KMS-11 (cell line): ENCODE data around the gene SELENOH.

Experiments used
- H2AFZ ChIP-seq: fragments of 200-600 bp; sonication (generic); 2 replicates; pipeline ENCODE4 v1.6.1; 2016; ENCODE audit warnings: antibody characterized with exemption, mixed run types, low read depth
- H3K27ac ChIP-seq: fragments of 200-600 bp; sonication (generic); 2 replicates; pipeline ENCODE4 v1.6.1; 2016; ENCODE audit warnings: mild to moderate bottlenecking, mixed run types
- H3K27me3 ChIP-seq: fragments of 200-600 bp; sonication (generic); 2 replicates; pipeline ENCODE4 v1.6.1; 2017; ENCODE audit warnings: mild to moderate bottlenecking, low read depth, mixed run types, moderate library complexity; ENCODE audit not compliant: insufficient read depth
- H3K36me3 ChIP-seq: fragments of 200-600 bp; sonication (generic); 2 replicates; pipeline ENCODE4 v1.6.1; 2017; ENCODE audit warnings: mild to moderate bottlenecking, mixed run types; ENCODE audit not compliant: insufficient read depth
- H3K4me1 ChIP-seq: fragments of 200-600 bp; sonication (generic); 2 replicates; pipeline ENCODE4 v1.6.1; 2016; ENCODE audit warnings: mild to moderate bottlenecking, low read depth, mixed run types; ENCODE audit not compliant: poor library complexity, severe bottlenecking
- H3K4me2 ChIP-seq: fragments of 200-600 bp; sonication (generic); 2 replicates; pipeline ENCODE4 v1.7.0; 2016; ENCODE audit warnings: mild to moderate bottlenecking, mixed run types
- H3K4me3 ChIP-seq: fragments of 200-600 bp; sonication (generic); IDR thresholded peaks from 2 replicates; pipeline ENCODE4 v1.6.1; 2017; ENCODE audit warnings: low read depth, low read length, mixed read lengths; ENCODE audit not compliant: insufficient read depth
- H3K79me2 ChIP-seq: fragments of 200-600 bp; sonication (generic); 2 replicates; pipeline ENCODE4 v1.6.1; 2016; ENCODE audit warnings: low read depth, mixed run types; ENCODE audit not compliant: insufficient read depth
- H3K9ac ChIP-seq: fragments of 200-600 bp; sonication (generic); 2 replicates; pipeline ENCODE4 v1.6.1; 2016; ENCODE audit warnings: mild to moderate bottlenecking, mixed run types
- H4K20me1 ChIP-seq: fragments of 200-600 bp; sonication (generic); 2 replicates; pipeline ENCODE4 v1.6.1; 2016; ENCODE audit warnings: mild to moderate bottlenecking, mixed run types; ENCODE audit not compliant: insufficient read depth
- TF ChIP-seq, protein P1 (sequence below): fragments of 200-600 bp; sonication (generic); conservative IDR thresholded peaks from 2 replicates; pipeline ENCODE4 v1.6.1; 2017; ENCODE audit warnings: low read depth, mild to moderate bottlenecking, antibody characterized with exemption, low read length, moderate library complexity, mixed read lengths

The SELENOH gene

DNA sequence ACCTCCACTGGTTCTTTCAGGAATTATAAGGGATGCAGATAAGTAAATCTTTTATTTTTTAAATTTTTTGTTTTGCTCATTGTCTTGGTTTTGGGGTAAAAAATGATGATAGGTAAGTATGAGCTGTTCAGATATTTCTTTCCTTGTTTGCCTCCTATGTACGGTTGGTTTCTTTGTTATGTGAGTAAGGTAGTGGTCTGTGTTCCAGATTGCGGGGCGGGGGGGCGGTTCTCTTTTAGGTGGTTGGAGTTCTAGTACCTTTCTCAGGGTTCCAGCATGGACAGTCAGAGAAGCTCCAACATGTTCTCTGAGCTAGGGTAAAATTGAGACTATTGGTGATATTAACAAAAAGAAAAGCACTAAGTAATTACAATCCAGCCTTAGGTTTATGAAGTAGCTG is 22.7 kb downstream of the SELENOH start:
- Histone ChIP-seq H3K79me2 (no peaks in the 10 kb centered on the region), H3K4me3 (no peak overlapping the region), H3K27ac (no peak overlapping the region)

DNA sequence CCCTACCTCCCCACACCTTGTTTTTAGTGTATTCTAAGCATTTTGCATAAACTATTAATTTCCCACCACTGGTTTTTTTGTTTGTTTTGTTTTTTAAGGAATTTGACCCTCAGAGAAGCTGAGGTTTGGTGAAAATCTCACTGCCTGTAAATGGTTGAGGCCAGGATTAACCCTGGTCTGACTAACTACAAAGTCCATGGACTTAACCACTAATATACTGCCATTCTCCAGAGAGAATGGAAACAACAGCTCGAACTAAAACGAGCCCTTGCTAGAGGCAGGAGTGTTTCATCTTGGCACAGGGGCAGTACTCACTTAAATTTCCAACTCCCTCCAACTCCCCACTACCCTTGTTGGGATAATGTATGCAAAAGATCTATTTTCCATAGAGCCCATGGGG is 23.3 kb downstream of the SELENOH start:
- Histone ChIP-seq H3K79me2 (no peaks in the 10 kb centered on the region), H3K9ac (no peak overlapping the region), H4K20me1 (no peaks in the 10 kb centered on the region), H2AFZ (no peak overlapping the region), H3K4me2 (no peak overlapping the region), H3K4me1 (no peaks in the 10 kb centered on the region), H3K27ac (no peak overlapping the region), H3K36me3 (no peaks in the 10 kb centered on the region), H3K4me3 (no peak overlapping the region), H3K27me3 (no peaks in the 10 kb centered on the region)
- TF ChIP-seq, protein P1, sequence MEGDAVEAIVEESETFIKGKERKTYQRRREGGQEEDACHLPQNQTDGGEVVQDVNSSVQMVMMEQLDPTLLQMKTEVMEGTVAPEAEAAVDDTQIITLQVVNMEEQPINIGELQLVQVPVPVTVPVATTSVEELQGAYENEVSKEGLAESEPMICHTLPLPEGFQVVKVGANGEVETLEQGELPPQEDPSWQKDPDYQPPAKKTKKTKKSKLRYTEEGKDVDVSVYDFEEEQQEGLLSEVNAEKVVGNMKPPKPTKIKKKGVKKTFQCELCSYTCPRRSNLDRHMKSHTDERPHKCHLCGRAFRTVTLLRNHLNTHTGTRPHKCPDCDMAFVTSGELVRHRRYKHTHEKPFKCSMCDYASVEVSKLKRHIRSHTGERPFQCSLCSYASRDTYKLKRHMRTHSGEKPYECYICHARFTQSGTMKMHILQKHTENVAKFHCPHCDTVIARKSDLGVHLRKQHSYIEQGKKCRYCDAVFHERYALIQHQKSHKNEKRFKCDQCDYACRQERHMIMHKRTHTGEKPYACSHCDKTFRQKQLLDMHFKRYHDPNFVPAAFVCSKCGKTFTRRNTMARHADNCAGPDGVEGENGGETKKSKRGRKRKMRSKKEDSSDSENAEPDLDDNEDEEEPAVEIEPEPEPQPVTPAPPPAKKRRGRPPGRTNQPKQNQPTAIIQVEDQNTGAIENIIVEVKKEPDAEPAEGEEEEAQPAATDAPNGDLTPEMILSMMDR = no peak

More for the DNA sequence above, 22.7 kb downstream of the SELENOH start:
- no peak overlapping the region for H2AFZ ChIP-seq
- no peaks in the 10 kb centered on the region for H3K36me3 ChIP-seq
- TF ChIP-seq, protein P1 = no peak
- H4K20me1 ChIP-seq = no peaks in the 10 kb centered on the region
- no peak overlapping the region for H3K4me2 ChIP-seq
- H3K27me3 ChIP-seq = no peaks in the 10 kb centered on the region
- H3K9ac ChIP-seq = no peak overlapping the region
- H3K4me1 ChIP-seq = no peaks in the 10 kb centered on the region

DNA sequence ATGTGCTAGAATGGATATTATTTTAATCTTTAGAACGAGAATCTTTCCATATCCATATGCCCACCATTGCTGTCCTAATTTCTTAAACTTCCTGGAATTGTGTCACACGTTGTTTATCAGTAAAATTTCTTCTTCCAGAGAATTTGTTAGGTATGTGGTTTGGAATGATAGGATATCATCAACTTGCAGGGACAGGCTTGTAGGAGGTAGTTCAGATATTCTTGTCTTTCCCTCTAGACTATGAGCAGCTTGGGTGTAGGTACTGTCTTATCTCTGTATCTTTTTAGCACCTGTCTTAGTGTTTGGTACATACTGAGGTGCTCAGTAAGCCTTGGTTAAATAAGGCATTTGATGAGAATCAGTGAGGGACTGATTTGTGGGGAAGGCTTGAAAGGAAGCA is 23.7 kb downstream of the SELENOH start:
- H3K4me1 ChIP-seq = no peaks in the 10 kb centered on the region
- H4K20me1 ChIP-seq = no peaks in the 10 kb centered on the region
- no peak overlapping the region for H3K9ac ChIP-seq
- no peak overlapping the region for H3K4me3 ChIP-seq
- no peak overlapping the region for H2AFZ ChIP-seq
- no peak overlapping the region for H3K4me2 ChIP-seq
- H3K27me3 ChIP-seq = no peaks in the 10 kb centered on the region
- no peaks in the 10 kb centered on the region for H3K36me3 ChIP-seq
- no peaks in the 10 kb centered on the region for H3K79me2 ChIP-seq
- TF ChIP-seq, protein P1 = no peak
- H3K27ac ChIP-seq = no peak overlapping the region

DNA sequence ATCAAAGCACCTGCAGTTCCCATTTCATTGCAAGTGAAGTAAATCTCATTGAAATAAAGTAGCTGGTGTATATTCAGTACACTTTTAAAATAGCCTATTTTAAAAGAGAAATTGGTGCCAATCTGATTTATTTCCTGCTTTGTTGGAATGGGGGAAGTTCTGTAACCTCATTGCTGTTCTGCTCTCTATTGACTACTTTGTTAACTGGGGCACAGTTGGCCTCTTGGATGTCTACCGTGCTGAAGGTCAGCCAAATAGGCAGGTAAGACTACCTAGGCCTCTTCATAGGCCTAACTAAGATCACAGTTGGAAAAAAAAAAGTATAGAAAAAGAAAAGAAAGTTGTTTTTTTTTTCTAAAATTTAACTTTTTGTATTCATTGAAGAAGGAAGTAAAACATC is 29.5 kb downstream of the SELENOH start:
- Histone ChIP-seq H3K4me2 (no peak overlapping the region), H3K27me3 (no peaks in the 10 kb centered on the region), H3K4me1 (no peaks in the 10 kb centered on the region), H3K79me2 (no peaks in the 10 kb centered on the region), H3K36me3 (no peaks in the 10 kb centered on the region), H3K4me3 (no peak overlapping the region), H3K9ac (no peak overlapping the region), H4K20me1 (no peaks in the 10 kb centered on the region), H3K27ac (no peak overlapping the region), H2AFZ (no peak overlapping the region)
- TF ChIP-seq, protein P1 = no peak

DNA sequence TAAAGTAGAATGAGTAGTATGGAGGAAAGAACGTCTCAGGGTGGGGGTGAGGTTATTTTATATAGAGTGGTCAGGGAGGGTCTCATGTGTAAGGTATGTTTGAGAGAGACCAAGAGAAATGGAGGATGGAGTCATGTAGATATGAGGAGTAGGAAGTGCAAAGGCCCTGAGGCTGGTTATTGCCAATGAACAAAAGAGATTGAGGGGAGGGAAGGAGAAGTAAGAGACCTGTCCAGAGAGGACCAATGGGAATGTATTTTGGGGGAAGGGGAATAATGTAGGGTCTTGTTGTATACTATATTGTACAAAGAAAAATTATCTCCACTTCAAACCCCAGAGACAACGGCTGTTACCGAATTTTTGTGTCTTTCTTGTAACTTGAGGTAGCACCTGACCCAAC is 30.1 kb downstream of the SELENOH start:
- Histone ChIP-seq H4K20me1 (no peaks in the 10 kb centered on the region), H3K27me3 (no peaks in the 10 kb centered on the region), H2AFZ (no peak overlapping the region), H3K79me2 (no peaks in the 10 kb centered on the region), H3K36me3 (no peaks in the 10 kb centered on the region), H3K4me2 (no peak overlapping the region), H3K9ac (no peak overlapping the region), H3K27ac (no peak overlapping the region), H3K4me3 (no peak overlapping the region), H3K4me1 (no peaks in the 10 kb centered on the region)
- TF ChIP-seq, protein P1 = no peak
